IPS-NIHi7 (cell line): ENCODE measurements around the gene LPGAT1.
"Not testable (repeated sequence)": the region's sequence is repeated elsewhere in the genome, so short reads cannot be mapped to it uniquely, and the experiment has no call there.

Experiments
- DNase-seq: peaks from one replicate; pipeline ENCODE4 v3.0.0; 2012; ENCODE audit warnings: mixed read lengths; ENCODE audit errors: extremely low spot score

Gene LPGAT1

GRCh38 chr1:211705467-211706091, 125.0 kb downstream of the LPGAT1 start:
- DNase-seq: no peak

- no peak for DNase-seq
Observed at GRCh38 chr1:211704543-211704942, 126.0 kb downstream of the LPGAT1 start.

GRCh38 chr1:211703812-211704537, 126.6 kb downstream of the LPGAT1 start:
- DNase-seq: no peak

- no peak for DNase-seq
Observed at GRCh38 chr1:211701733-211702132, 128.8 kb downstream of the LPGAT1 start.

GRCh38 chr1:211699059-211699458, 131.5 kb downstream of the LPGAT1 start:
- peak; percentile 43 for DNase-seq

GRCh38 chr1:211698161-211699026, 132.2 kb downstream of the LPGAT1 start:
- DNase-seq: peak; percentile 91

GRCh38 chr1:211697356-211697755, 133.2 kb downstream of the LPGAT1 start:
- DNase-seq: no peak

- DNase-seq: peak; percentile 31
Observed at GRCh38 chr1:211695135-211695816, 135.3 kb downstream of the LPGAT1 start.

GRCh38 chr1:211693911-211694310, 136.7 kb downstream of the LPGAT1 start:
- DNase-seq: not testable (repeated sequence)
